Ovary (tissue), 3 donors: ENCODE measurements around the gene SMG6.

ENCODE experiments used
- CTCF ChIP-seq, 3 donors: fragments of 450-650 bp in 2 of 3; fragments of 200-600 bp in 1 of 3; IDR thresholded peaks; one replicate each; pipeline versions ENCODE4 v1.5.1 to v1.8.0; 2016 to 2022; ENCODE audit warnings: antibody characterized with exemption in 3 of 3, mild to moderate bottlenecking in 1 of 3
- EP300 ChIP-seq: sonication (generic); formaldehyde crosslinking; IDR thresholded peaks from one replicate; pipeline ENCODE4 v1.6.1; 2017; ENCODE audit warnings: antibody characterized with exemption
- POLR2A ChIP-seq: fragments of 450-650 bp; IDR thresholded peaks from one replicate; pipeline ENCODE4 v1.6.1; 2017; ENCODE audit warnings: antibody characterized with exemption, mild to moderate bottlenecking, moderate library complexity
- donor health status: DM: no; HTN: no; CAD: no.

DNA sequence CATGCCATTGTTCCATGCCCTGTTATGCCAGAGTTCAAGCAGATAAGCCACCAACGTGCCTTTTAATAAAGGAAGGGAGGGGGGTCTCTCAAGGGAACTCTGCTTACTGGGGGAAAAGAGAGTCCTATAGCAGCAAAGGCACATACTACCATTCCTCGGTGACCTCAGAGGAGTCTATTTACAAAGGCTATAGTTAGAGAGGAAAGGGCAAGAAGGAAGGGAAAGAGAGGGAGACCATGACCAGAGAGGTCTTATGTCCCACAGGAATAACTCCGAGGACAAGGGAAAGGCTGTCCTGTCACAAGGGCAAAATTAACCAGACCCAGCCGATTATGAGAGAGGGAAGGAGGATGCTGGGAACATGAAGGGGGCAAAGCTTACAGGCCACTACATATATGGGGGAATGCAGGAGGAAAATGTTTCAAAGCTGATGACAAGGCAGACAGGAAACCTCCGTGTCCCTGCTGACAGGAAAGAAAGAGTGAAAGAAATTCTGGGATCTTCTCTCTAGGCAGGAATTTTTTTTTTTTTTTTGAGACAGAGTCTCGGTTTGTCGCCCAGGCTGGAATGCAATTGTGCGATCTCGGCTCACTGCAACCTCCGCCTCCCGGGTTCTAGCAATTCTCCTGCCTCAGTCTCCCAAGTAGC, 197.2 kb downstream of the SMG6 start:
- TF ChIP-seq CTCF (IDR thresholded peaks at IDR 0.05) (no peak), POLR2A (no peak), EP300 (no peak)
